HG03025 (cell line): Measurements from ENCODE around the gene SLC6A15.

Experiments used
- ATAC-seq: cut with Tn5 transposase; IDR thresholded peaks from one replicate; pipeline ENCODE4 v1.9.1; 2021; ENCODE audit warnings: mild to moderate bottlenecking, moderate library complexity; ENCODE audit not compliant: unreplicated experiment, low FRiP score

SLC6A15 gene

DNA sequence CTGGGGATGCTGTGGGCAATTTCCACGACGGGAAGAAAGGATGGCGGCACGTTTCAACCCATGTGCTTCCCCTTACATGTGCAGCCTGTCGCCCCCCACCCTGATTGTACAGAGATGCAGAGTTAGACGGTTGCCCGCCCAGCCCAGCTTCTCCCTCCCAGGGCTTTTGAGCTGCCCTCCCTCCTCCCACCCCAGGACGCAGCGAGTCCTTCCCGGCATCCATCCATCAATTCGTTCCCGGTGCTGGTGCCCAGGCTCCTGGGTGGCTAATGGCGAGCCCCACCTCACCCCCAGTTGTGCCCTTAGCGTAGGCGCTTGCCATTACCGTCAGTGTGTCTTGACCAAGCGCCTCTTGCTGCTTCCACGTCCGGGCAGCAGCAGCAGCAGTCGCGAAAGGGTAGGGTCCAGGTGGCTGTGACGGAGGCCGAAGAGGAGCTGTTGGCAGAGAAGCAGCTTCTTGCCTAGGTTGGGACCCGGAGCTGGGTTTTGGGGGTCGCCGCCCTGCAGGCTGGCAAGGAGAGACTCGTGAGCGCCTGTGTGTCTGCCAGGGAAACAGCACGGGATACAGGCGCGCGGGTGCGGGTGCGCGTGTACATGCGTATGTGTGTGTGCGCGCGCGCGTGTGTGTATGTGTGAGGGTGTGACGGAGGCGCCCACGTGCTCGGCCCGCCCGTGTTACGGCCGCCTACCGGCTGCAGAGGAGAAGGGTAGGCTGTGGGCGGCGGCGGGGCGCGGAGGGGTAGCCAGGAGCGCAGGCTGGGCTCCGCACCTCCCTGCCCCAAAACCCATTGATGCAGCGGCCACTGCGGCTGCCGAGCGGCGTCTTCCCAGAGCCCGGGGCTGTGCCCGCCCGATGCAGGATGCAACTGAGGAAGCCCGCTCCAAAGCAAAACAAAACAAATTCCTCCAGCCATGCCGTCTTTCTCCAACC lies at the start of gene SLC6A15:
SLC6A15 (minus strand) TSS at position 602 of the 931 bp plus-strand sequence. CDS start 20,679 bp downstream, outside the sequence.
- no peak for ATAC-seq

DNA sequence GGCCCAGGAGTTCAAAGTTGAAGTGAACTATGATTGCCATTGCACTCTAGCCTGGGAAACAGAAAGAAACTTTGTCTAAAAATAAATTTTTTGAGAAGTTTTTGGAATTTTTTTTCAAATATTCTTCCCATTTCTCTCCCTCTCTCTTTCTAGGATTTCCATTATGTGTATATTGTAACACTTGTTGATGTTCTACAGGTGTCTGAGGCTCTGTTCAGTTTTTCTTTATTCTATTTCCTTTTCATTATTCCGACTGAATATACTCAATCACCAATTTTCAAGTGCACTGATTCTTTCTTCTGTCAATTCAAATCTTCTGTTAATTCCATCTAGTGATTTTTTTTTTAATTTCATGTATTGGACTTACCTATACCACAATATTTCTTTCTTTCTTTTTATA lies 48.3 kb upstream of the SLC6A15 start:
- ATAC-seq = no peak

DNA sequence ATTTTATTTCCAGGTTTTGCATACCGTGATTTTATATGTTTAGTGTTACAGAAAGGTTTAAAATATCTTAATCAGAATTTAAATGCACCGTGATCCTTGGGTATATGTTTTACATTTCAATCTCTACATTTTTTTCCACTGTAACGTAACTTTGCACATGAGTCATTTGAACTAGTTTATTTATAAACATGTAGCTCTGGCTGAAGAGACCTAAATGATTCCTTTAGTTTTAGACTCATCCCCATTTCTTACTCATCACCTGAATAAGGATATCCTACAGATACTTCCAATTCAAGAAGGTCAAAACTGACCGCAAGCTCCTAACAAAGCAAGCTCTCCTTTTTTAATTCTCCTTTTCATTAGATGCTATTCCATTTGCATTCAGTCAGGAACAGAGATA lies 42.7 kb upstream of the SLC6A15 start:
- no peak for ATAC-seq

DNA sequence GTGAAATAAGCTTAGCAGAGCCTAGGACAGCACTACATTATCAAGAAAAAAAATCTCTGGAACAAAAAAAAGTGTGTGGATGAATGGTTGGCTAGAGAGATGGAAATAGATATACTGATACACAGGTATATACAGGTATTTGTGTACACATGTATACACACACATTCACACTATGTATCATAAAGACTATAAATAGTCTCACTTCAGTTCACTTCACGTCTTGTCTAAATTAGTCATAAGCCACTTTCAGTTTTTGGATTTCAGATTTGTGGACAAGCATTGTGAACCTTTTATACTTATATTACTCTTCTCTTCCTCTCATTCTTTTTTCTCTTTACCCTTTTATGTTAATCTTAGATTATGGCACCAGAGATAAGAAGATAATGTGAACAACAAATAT lies 41.8 kb upstream of the SLC6A15 start:
- no peak for ATAC-seq

- ATAC-seq = no peak
Measured at GRCh38 chr12:84950971-84951546, 38.5 kb upstream of the SLC6A15 start.

GRCh38 chr12:84946753-84947152 lies 34.2 kb upstream of the SLC6A15 start:
- ATAC-seq = no peak

DNA sequence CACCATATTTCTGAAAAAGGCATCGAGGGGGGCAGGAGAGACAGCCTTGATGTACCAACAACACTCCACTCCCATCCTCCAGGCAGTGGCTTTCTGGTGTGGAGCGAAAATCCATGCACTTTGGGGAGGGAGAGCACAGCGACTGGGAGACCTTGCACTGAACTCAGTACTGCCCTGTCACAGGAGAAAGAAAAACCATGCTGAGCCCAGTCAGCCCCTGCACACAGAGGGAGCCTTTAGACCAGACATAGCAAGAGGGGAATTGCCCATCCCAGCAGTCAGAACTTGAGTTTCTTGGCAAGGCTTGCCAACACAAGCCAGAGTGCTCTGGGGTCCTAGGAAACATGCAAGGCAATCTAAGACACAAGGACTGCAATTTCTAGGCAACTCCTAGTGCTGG lies 24.8 kb upstream of the SLC6A15 start:
- ATAC-seq = no peak

GRCh38 chr12:84929501-84929900 lies 16.9 kb upstream of the SLC6A15 start:
- ATAC-seq = no peak

DNA sequence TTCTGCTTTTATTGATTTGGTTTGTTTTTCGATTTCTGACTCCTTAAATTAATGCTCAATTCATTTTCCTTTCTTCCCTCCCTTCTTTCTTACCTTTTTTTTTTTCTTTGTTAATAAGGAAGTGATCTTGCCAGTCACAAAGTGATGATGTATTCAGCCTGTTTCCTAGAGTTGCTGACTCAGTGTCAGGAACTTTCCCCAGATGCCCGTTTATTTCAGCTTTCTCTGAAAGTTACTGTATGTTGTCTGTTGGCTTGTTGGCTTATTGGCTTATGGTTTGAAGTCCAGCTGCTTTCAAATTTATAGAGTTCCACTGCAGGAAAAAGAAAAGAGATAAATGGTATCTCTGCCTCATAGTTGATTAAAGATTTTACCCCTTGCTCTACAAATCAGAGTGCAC lies 12.4 kb upstream of the SLC6A15 start:
- no peak for ATAC-seq

GRCh38 chr12:84922693-84923092 lies 10.1 kb upstream of the SLC6A15 start:
- no peak for ATAC-seq

GRCh38 chr12:84920331-84920730 lies 7.7 kb upstream of the SLC6A15 start:
- ATAC-seq = no peak

GRCh38 chr12:84919271-84919670 lies 6.7 kb upstream of the SLC6A15 start:
- ATAC-seq = no peak

DNA sequence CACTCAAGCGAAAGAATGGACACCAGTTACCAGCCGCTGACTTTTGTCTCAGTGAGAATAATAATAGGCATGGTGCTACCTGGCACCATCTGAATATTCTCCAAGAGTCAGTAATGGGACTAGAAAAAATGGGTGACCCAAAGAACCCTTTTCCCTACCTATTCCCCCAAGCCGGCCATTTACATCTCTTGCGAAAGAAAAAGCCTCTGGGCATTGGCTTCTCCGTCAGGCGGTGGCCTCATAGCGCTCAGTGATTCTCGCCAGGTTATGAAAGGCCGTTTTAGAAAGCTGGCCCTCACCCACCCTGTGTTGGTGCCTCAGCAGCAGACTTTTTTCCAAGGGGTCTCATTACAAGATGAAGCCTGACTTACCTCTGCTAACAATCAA lies 523 bp upstream of the SLC6A15 start:
- no peak for ATAC-seq

GRCh38 chr12:84911271-84912197 lies 1.1 kb downstream of the SLC6A15 start:
- no peak for ATAC-seq

DNA sequence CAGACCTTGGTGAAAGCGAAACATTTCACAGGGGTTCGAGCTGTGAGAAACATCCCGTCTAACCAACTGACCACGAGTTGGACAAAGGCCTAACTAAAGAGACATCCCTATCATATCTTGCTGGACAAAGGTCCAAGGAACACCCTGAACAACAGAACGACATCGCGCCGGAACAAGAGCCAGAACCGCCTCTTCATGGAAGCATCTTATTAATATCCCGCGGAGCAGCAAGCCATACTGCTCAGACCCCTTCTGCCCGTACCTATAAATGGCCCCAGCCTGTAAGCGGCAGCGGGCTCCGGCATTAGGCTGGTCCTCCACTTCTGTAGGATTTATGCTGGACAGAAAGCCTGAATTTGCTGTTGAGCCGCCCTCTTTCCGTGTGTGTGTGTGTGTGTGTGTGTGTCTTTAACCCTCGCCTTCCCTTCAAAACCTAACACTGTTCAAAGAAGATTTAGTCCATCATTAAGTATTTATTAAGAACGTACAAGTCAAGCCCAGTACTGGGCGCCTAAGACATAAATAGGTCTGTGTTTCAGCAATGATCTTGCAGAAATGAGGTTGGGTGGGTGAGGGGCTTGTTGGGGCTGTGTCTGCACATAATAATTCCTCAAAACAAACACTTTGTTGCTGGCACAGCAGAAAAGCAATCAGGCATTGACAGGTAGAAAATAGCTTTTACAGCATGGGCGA lies 1.9 kb downstream of the SLC6A15 start:
- no peak for ATAC-seq

- no peak for ATAC-seq
Measured at GRCh38 chr12:84904051-84904450, 8.5 kb downstream of the SLC6A15 start.

GRCh38 chr12:84891106-84891838 lies 21.3 kb downstream of the SLC6A15 start:
- no peak for ATAC-seq

GRCh38 chr12:84889818-84890217 lies 22.8 kb downstream of the SLC6A15 start:
- no peak for ATAC-seq

GRCh38 chr12:84888861-84889260 lies 23.7 kb downstream of the SLC6A15 start:
- no peak for ATAC-seq

DNA sequence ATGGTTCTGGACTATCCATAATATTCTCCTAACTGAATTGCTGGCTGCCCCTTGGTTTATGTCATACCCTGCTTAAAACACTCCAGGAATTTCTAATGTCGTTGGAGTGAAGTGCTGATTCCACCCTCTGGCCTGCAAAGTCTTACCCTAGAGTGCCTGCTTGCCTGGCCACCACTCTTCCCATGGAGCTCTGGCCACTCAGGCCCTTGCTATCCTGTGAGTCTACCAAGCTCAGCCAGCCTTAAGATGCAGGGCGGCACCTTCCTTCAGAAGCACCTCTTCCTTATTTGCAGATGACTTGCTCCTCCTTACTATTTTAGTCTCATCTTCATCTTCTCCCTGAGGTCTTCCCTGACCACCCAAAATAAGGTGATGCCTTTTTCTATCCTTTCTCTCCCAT lies 35.3 kb downstream of the SLC6A15 start:
- ATAC-seq = no peak
